Measurements from ENCODE around the gene PRSS16. TPM values are rescaled to one million over a fixed set of nuclear protein-coding genes. Genes with fewer than 3 reads are reported as not detected.
"Not testable (repeated sequence)": the region's sequence is repeated elsewhere in the genome, so short reads cannot be mapped to it uniquely, and the experiment has no call there.

Gene PRSS16
- total RNA-seq, 1 experiment from 2014 or later: not detected

DNA sequence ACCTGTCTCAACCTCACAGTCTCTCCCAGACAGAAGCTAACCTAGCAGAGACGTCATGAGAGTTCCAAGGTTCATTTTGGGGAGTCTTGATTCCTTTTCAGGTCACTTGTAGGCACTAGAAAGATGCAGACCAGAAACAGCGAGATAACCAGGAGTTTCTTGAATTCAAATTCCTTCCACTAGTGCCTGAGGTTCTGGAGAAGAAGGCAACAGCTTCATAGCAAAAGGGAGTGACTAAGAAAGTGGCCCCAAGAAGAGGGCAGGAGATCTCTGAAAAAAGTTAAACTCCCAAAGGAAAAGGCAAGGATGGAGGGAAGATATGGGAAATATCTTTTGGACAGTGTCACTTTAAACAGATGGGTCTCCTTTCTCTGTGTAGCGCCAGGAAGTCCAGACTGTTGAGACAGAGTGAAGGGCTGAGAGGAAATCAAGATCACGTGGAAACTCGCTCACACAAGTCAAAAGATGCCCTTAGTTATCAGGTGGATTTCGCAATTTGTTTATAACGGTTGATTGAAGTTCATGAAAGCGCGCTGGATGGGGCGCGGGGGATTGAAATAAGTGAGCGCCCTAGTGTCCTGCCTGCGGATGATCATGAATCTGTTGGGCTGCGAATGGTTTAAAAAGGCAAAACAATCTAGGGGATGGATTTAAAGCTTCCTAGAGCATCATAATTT, 4.8 kb upstream of the PRSS16 start:
- no peak for DNase-seq (ENCODE audit: low read depth)

DNA sequence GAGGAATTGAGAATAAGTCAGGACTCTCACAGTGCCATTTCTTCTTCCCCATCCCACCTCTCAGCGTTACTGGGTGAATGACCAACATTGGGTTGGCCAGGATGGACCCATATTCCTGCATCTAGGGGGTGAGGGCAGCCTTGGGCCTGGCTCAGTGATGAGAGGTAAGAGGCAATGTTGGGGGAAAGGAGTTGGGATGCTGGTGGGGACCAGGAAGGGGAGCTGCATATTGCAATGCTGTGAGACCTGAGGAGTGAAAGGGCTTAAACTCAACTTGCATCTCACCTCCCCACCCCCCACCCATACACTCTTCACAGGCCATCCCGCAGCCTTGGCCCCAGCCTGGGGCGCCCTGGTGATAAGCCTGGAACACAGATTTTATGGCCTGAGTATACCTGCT, 1.3 kb downstream of the PRSS16 start:
- no peak for DNase-seq (ENCODE audit: low read depth)

DNA sequence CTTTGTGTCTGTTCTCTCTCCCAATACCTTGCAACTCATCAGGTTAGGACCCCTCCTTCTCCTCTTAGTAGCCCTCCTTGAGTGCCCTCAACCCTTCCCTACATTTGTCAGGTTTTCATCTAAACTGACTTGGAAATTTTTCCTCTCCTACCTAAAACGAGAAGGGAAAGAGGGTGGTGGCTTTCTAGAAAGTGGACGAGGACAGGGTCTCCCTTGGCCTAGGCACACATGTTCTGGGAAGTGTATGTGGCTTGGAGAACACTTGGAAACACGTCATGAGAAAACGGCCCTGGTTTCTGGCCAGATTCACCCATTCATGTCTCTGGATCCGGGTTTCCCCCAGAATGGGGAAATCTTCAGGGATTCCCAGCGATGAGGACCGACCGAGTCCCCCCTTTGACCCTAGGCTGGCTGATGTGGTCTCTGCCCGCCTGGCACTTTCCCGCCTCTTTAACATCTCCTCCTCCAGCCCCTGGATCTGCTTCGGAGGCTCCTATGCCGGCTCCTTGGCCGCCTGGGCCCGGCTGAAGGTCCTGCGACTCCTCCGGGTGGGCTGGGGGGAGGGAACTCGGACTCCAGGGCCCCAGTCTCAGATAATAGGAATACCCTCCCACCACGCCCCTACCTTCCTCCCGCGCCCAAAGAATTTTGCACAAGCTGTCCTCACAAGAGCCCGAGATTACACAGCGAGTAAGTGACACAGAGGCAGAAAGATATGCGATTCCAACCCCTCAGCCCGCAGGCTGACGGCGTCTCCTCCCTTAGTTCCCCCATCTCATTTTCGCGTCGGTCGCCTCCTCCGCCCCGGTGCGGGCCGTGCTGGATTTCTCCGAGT, 3.0 kb downstream of the PRSS16 start:
- no peak for DNase-seq (ENCODE audit: low read depth)

DNA sequence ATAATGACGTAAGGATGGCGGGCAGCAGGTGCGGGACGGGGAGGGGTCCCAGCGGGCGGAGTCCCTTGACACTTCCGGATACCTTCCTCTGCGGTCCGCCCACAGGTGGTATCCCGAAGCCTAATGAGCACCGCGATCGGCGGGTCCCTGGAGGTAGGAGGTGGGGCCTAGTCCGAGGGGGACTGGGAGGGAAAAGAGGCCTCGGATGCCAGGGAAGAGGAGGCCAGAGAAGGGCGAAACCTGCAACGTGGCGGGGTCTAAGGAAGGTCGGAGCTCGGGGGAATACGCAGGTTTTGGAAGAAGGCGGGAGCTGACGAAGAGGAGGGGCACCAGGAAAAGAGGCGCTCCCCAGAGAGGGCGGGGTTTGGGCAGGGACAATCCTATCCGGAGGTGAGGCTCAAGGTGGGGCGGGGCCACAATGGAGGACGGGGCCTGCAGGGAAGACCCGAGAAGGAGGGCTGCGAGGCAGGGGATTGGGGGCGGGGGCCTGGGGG, 3.7 kb downstream of the PRSS16 start:
- no peak for DNase-seq (ENCODE audit: low read depth)

DNA sequence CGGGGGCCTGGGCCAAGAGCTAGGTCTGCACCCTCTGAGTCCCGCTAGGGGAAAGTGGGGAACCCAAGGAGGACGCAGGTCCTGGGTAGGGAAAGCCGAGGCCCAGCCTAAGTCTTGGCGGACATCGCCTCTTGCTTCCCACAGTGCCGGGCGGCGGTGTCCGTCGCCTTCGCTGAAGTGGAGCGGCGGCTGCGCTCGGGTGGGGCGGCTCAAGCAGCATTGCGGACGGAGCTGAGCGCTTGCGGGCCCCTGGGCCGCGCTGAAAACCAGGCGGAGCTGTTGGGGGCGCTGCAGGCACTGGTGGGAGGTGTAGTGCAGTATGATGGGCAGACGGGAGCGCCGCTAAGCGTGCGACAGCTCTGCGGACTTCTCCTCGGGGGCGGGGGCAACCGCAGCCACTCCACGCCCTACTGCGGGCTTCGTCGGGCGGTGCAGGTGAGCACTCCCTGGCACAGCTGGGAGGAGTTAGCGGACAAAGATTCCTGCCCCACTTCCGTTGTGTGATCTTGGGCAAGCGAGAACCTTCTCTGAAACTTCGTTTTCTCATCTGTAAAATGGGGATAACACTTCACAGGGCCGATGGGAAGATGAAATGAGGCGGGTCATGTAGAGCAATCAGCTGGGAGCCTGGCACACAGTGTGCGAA, 4.2 kb downstream of the PRSS16 start:
- no peak for DNase-seq (ENCODE audit: low read depth)

DNA sequence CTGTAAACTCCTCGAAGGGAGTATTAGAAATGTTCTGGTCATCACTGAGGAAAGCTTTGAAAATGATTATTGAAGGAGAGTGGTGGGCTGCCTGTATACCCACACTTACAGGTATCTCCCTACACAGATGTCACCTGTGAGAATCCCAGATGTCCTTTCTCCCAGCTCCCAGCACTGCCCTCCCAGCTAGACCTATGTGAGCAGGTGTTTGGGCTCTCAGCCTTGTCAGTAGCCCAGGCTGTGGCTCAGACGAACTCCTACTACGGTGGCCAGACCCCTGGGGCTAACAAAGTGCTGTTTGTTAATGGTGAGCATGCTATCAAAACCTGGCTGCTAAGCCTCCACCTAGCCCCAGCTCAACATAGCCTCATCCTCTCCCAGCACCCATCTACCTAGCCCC, 7.1 kb downstream of the PRSS16 start:
- no peak for DNase-seq (ENCODE audit: low read depth)

DNA sequence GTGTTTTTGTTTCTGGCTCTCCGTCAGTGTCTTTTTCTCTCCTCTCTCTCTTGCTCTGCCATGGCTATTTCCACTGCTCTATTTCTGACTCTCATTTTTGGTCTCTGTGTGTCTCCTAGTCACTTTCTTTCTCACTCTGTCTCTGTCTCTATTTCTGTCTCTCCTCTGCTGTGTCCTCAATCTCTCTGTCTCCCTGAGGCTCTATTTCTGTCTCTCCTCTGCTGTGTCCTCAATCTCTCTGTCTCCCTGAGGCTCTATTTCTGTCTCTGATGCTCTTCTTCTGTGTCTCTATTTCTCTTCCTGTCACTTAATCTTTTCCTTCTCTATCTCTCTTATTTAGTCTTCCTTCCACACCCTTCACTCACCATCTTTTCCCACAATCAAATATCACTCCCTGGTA, 8.4 kb downstream of the PRSS16 start:
- no peak for DNase-seq (ENCODE audit: low read depth)

DNA sequence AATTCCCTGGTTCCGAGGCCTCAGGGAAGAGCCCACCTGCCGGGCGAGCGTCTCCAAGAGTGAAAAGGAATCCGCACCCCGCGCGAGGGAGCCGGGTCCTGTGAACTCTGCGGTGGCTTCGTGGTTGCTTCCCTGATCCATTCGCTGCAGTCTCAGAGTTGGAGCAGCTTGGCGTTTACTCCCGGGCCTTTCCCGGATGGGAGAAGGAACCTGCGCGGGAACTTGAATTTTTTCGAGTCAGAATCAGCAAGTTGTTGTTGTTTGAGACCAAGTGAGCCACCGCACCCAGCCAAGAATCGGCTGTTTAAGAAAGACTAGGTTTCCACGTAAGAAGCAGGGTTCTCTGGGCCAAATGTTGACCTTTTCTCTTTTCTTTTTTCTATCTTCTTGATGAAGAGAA, 12.9 kb downstream of the PRSS16 start:
- DNase-seq (ENCODE audit: low read depth): no peak

DNA sequence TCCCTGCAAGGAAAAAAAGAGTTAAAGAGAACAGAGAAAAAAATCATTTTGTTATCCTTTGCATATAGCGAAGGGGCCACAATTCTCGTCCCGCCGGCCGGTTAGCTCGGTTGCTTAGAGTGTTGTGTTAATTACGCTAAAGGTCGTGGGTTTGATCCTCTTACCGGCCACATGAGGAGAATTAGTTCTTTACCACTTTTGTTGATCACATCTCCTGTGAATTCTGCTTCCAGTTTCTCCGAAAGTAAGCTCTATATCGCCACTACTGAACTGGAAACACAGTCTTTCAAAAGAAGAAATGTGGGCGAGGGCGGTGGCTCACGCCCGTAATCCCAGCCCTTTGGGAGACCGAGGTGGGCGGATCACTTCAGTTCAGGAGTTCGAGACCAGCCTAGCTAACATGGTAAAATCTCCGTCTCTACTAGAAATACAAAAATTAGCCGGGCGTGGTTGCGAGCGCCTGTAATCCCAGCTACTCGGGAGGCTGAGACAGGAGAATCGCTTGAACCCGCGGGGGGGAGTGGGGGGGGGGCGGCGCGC, 13.4 kb downstream of the PRSS16 start:
- DNase-seq (ENCODE audit: low read depth): no peak

DNA sequence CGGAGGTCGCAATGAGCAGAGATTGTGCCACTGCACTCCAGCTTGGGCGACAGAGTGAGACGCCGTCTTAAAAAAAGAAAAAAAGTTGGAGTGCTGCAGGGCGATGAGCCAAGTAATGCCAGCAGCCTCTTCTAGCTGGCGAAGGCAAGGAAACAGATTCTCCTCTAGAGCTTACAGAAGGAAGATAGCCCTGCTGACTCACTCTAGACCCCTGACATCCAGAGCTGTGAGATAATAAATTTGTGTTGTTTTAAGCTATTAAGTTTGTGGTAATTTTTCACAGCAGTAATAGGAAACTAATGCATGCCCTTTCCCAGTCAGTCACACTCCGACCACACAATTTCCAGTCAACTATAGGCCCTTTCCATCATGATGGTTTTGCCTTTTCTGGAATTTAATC, 16.4 kb downstream of the PRSS16 start:
- DNase-seq (ENCODE audit: low read depth): no peak

DNA sequence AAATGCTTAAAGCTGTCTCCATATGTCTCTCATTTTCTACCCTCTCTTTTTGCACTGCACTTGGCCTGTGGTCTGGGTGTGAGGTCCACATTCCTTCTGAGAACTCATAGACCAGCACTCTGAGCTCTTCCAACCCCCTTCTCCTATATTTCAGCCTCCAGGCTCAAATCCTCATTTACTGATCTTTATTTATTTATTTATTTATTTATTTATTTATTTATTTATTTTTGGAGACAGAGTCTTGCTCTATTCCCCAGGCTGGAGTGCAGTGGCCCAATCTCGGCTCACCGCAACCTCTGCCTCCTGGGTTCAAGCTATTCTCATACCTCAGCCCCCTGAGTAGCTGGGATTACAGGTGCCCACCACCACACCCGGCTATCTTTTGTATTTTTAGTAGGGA, 19.5 kb downstream of the PRSS16 start:
- DNase-seq (ENCODE audit: low read depth): not testable (repeated sequence)

DNA sequence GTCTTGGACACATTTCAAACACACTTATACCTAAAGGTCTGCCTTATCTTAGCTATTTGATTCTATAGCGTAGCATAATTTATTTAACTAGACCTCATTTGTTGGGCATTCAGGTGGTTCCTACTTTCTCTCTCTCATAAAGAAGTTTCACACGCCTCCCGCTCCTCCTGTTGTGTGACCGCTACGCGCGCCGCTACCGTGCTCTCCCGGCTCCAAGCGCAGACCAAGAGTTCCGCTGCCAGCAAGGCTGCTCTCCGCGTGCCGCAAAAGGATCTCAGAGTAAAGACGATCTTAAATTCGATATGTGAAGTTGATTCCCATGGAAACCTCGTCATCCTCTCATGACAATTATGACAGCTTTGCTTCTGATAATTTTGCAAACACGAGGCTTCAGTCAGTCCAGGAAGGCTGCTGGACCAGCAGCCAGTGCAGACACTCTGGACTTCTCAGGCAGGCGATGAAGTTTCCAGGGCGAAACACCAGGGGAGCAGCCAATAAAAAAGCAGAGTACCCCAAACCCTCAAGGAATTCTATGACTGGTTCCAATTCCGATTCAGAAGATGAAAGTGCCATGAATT, 20.4 kb downstream of the PRSS16 start:
- no peak for DNase-seq (ENCODE audit: low read depth)

DNA sequence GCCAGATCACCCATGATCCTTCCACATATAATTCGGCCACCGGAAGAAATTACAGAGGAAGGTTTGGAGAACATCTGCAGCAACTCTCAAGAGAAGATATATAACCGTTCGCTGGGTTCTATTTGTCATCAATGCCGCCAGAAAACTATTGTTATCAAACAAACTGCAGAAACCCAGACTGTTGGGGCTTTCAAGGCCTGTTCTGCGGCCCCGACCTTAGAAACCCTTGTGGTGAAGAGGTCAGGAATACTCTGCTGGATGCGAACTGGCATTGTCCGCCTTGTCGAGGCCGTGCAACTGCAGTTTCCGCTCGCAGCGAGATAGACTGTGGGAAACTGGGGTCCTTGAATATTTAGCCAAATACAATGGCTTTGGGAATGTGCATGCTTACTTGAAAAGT, 21.3 kb downstream of the PRSS16 start:
- DNase-seq (ENCODE audit: low read depth): no peak

DNA sequence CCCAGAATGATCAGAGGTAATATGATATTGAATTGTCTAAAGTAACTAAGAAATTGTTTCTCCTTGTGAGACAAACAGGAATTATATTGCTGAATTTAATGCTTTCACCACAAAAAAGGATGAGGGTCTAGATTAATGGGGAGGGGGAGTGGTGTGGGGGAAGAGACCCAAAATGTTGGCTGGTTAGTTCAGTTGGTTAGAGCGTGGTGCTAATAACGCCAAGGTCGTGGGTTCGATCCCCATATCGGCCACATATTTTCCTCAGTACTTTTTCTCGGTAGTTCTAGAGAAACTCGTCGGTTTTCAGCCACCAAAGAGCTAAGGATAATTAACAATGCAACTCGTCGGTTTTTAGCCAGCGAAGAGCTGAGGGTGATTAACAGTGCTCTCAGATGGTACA, 26.3 kb downstream of the PRSS16 start:
- DNase-seq (ENCODE audit: low read depth): no peak

DNA sequence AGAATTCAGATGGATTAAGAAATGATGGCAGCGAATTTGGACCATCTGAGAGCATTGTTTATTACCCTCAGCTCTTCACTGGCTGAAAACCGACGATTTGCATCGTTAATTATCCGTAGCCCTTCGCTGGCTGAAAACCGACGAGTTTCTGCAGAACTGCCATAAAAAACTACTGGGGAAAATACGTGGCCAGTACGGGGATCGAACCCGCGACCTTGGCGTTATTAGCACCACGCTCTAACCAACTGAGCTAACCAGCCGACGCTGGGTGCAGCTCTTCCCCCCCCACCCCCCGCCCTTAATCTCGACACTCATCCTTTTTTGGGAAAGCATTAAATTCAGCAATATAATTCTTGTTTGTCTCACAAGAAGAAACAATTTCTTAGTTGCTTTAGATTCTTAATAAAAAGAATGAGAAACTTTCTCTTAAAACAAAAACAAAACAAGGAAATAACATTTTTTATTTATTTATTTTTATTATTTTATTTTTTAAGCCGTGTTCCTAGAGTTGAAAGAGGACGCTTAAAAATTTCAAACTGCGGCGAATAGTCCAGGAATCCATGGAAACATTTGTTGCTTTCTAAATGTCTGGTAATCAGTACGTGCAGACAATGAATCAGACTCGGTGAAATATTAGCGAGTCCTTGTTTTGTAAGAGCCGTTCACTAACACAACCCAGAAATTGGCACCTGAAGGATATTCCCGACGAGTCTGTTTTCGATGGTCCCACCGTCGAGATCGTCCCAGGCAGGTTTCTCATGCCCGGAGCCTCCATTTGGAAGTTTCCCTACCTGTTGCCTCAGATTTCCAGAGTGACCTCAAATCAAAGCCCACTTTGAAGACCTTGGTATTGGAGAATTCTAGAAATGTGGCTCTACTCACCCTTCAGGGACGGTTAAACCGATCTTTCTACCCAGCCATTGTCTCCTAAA, 27.8 kb downstream of the PRSS16 start:
- peak; percentile 58 for DNase-seq (ENCODE audit: low read depth)

DNA sequence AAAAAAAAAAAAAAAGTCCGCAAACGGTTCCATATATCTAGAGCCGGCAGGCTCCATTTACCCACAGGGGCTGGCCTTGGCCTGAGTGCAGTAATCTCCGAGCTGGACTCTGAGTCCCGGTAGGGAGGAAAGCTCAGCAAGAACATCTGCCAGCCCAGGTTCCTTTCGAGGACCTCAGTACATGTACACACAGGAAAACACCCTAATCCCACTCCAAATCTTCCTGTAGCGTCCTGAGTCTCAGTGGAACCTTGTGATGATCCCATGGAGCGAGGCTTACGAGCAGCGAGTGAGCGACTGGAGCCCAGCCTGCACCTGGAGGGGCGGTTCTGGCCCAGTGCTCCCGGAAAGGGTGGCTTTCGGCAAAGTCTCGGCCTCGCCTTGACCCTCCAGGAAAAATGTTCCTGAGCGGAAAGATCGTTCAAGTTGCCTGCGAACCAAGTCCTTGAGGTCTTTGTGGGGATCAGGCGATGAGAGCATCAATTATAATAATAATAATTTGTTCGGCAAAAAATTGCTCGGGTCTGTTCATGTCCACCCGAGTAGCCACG, 32.1 kb downstream of the PRSS16 start:
- no peak for DNase-seq (ENCODE audit: low read depth)

DNA sequence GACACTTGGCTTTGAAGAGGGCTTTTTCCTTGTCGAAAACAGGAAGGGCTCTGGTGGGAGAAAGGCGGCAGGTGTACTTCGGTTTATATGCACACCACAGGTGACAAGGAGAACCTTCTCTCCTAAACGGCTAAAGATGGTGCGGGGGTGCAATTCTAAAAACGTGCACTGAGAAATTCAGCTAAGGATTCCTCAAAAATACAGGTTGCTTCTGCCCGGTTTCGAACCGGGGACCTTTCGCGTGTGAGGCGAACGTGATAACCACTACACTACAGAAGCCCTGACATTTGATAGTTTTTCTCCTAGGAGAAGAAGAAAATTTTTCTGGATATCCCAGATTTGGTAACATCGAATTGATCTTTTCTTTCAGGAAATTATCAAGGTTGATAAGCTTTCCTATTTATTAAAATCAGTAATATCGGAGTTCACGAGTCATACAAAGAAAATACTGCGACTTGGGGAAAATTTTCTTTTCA, 32.6 kb downstream of the PRSS16 start:
- DNase-seq (ENCODE audit: low read depth): peak; percentile 71

DNA sequence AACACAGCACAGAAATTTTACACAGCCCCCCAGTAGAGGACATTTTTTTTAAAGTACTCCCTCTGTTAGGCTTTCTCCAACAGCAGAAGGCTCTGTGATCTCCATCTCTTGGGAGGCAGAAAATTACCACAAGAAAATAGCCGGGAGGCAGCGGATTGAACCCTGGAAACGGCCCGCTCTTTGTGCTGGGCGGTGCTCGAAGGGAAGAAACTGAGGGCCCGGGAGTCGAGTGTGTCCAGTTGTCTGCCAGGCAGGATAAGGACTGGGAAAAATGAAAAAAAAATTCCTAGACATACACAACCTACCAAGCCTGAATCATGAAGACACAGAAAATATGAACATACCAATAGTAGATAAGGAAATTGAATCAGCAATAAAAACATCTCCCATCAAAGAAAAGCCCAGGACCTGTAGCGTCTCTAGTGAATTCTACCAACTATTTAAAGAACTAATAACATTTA, 33.1 kb downstream of the PRSS16 start:
- no peak for DNase-seq (ENCODE audit: low read depth)

DNA sequence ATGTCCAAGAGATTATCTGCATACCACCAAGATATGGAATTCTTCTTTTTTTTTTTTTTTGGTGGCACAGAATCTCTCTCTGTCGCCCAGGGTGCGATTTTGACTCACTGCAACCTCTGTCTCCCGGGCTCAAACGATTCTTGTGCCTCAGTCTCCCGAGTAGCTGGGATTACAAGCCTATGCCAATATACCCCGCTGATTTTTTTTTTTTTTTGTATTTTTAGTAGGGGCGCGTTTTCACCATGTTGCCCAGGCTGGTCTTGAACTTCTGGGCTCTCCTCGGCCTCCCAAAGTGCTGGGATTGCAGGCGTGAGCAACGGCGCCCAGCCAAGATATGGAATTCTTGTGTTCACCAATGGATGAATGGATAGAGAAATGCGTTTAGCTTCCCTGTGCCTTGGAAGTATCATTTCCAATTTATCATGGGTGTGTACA, 33.6 kb downstream of the PRSS16 start:
- no peak for DNase-seq (ENCODE audit: low read depth)

DNA sequence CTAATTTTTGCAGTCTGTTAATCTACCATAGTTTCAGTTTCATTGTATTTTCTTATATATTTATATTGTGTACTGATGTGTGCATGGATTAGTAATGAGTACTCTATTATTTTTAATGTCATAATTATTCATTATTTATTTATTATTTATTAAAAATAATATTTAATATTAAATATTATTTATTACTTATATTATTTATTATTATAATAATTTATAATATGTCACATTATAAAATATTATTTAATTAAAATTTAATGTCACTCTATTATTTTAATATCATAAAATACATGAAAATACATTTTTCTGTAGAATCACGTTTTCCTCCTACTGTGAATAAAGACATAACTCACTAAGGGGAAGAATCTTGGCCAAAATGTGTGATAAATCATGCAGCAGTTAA, 34.1 kb downstream of the PRSS16 start:
- DNase-seq (ENCODE audit: low read depth): no peak

All from HT1080 (cell line).